IMR-90 (cell line): ENCODE results near the gene ZFP90. TPM values are rescaled to one million over a fixed set of nuclear protein-coding genes. Genes with fewer than 3 reads are reported as not detected.
"Not testable (repeated sequence)": the region's sequence is repeated elsewhere in the genome, so short reads cannot be mapped to it uniquely, and the experiment has no call there.

Source experiments
- ATAC-seq: fragments of 200-7000 bp; cut with Tn5 transposase; 2 replicates; pipeline ENCODE4 v1.9.1; 2020; ENCODE audit warnings: low read depth, mild to moderate bottlenecking, moderate library complexity
- BruUV-seq: library from RNA; stranded (reverse); fragments of 400-500 nt; replicated peaks from 2 replicates; lab custom pipeline; 2021; lab: Mats Ljungman, UMichigan
- CTCF ChIA-PET: fragments of 300-600 bp; formaldehyde crosslinking; extraction: SDS; loops from one replicate; lab custom pipeline; 2021; ENCODE audit warnings: antibody characterized with exemption; lab: Yijun Ruan, JAX
- POLR2A ChIA-PET: fragments of 300-600 bp; sonication (Branson Sonifier 250); formaldehyde crosslinking; loops from one replicate; lab custom pipeline; 2022; ENCODE audit warnings: antibody characterized with exemption; ENCODE audit not compliant: unreplicated experiment; lab: Charles Lee
- DNase-seq: peaks from one replicate; pipeline ENCODE4 v3.0.0; 2013
- H2AFZ ChIP-seq: replicated peaks from 2 replicates; pipeline ENCODE3; 2013; ENCODE audit warnings: low read length, mild to moderate bottlenecking; ENCODE audit not compliant: poor library complexity
- H2AK5ac ChIP-seq: 2 replicates; pipeline ENCODE4 v1.6.1; 2013; ENCODE audit warnings: low read depth, low read length, inconsistent platforms
- H2AK9ac ChIP-seq: replicated peaks from 2 replicates; pipeline ENCODE3; 2013; ENCODE audit warnings: mild to moderate bottlenecking, low read depth, low read length, moderate library complexity; ENCODE audit not compliant: poor library complexity
- H2BK120ac ChIP-seq: 2 replicates; pipeline ENCODE4 v1.6.1; 2013; ENCODE audit warnings: low read depth, low read length, inconsistent platforms
- H2BK15ac ChIP-seq: 3 replicates; pipeline ENCODE4 v1.6.1; 2013; ENCODE audit warnings: low read depth, low read length, inconsistent platforms
- H2BK20ac ChIP-seq: 2 replicates; pipeline ENCODE4 v1.6.1; 2013; ENCODE audit warnings: low read depth, mild to moderate bottlenecking, inconsistent platforms, low read length, moderate library complexity
- H2BK5ac ChIP-seq: 2 replicates; pipeline ENCODE4 v1.6.1; 2013; ENCODE audit warnings: mild to moderate bottlenecking, low read depth, low read length, inconsistent platforms; ENCODE audit not compliant: poor library complexity, severe bottlenecking
- H3K14ac ChIP-seq: replicated peaks from 2 replicates; pipeline ENCODE4 v1.6.1; 2013; ENCODE audit warnings: low read depth, low read length, inconsistent platforms
- H3K18ac ChIP-seq: 2 replicates; pipeline ENCODE4 v1.6.1; 2013; ENCODE audit warnings: low read depth, low read length, control low read depth
- H3K23ac ChIP-seq: 2 replicates; pipeline ENCODE4 v1.6.1; 2013; ENCODE audit warnings: low read depth, low read length, inconsistent platforms
- H3K27ac ChIP-seq: 2 replicates; pipeline ENCODE4 v1.5.1; 2013; ENCODE audit warnings: mild to moderate bottlenecking, control low read depth, low read length; ENCODE audit not compliant: insufficient read depth
- H3K27me3 ChIP-seq: 2 replicates; pipeline ENCODE4 v1.6.1; 2013; ENCODE audit warnings: low read length; ENCODE audit not compliant: control insufficient read depth, insufficient read depth
- H3K36me3 ChIP-seq: 2 replicates; pipeline ENCODE4 v1.6.1; 2013; ENCODE audit warnings: low read length, mixed read lengths; ENCODE audit not compliant: control insufficient read depth, insufficient read depth
- H3K4ac ChIP-seq: 2 replicates; pipeline ENCODE4 v1.6.1; 2013; ENCODE audit warnings: low read depth, low read length, inconsistent platforms
- H3K4me1 ChIP-seq: 2 replicates; pipeline ENCODE4 v1.6.1; 2013; ENCODE audit warnings: low read length, mixed read lengths; ENCODE audit not compliant: control insufficient read depth, insufficient read depth
- H3K4me2 ChIP-seq: 2 replicates; pipeline ENCODE4 v1.6.1; 2013; ENCODE audit warnings: low read depth, mild to moderate bottlenecking, control low read depth, low read length, moderate library complexity
- H3K4me3 ChIP-seq: 2 replicates; pipeline ENCODE4 v1.5.1; 2013; ENCODE audit warnings: low read depth, mild to moderate bottlenecking, control low read depth, low read length, moderate library complexity; ENCODE audit not compliant: insufficient read depth
- H3K56ac ChIP-seq: 2 replicates; pipeline ENCODE4 v1.6.1; 2013; ENCODE audit warnings: low read length, inconsistent platforms; ENCODE audit not compliant: insufficient read depth; ENCODE audit errors: extremely low read depth
- H3K79me1 ChIP-seq, 2 experiments: 2 replicates each; pipeline ENCODE4 v1.6.1; 2013; ENCODE audit warnings: low read length in 2 of 2, inconsistent platforms in 1 of 2, low read depth in 1 of 2
- H3K9ac ChIP-seq: 2 replicates; pipeline ENCODE4 v1.6.1; 2013; ENCODE audit warnings: low read depth, low read length, control low read depth
- H3K9me1 ChIP-seq: 2 replicates; pipeline ENCODE4 v1.6.1; 2013; ENCODE audit warnings: low read length, inconsistent platforms; ENCODE audit not compliant: insufficient read depth
- H3K9me3 ChIP-seq: 2 replicates; pipeline ENCODE4 v1.6.1; 2013; ENCODE audit warnings: low read length; ENCODE audit not compliant: control insufficient read depth, insufficient read depth
- H4K20me1 ChIP-seq: 2 replicates; pipeline ENCODE4 v1.6.1; 2013; ENCODE audit warnings: low read length, inconsistent platforms; ENCODE audit not compliant: insufficient read depth
- H4K5ac ChIP-seq: 2 replicates; pipeline ENCODE4 v1.6.1; 2013; ENCODE audit warnings: mild to moderate bottlenecking, low read depth, low read length, control low read depth
- H4K8ac ChIP-seq, 2 experiments: 2 replicates each; pipeline ENCODE4 v1.6.1; 2013; ENCODE audit warnings: low read depth in 2 of 2, low read length in 2 of 2, control low read depth in 1 of 2, inconsistent platforms in 1 of 2
- H4K91ac ChIP-seq: 2 replicates; pipeline ENCODE4 v1.6.1; 2013; ENCODE audit warnings: low read depth, low read length, inconsistent platforms; ENCODE audit not compliant: insufficient read depth
- WGBS, 2 experiments: methylation state at CpG; one replicate each; pipeline versions ENCODE4 v1.1.5 to v1.1.7; 2013; ENCODE audit warnings: missing lambda C conversion rate in 2 of 2; ENCODE audit not compliant: insufficient read length in 1 of 2; ENCODE audit errors: extremely low coverage in 2 of 2; 5-methylcytosine and 5-hydroxymethylcytosine counted together
- dilution Hi-C: fragments of 300-500 bp; cut with HindIII; formaldehyde crosslinking; loops from one replicate; pipeline ENCODE4 v1.14.3; 2018; ENCODE audit warnings: low sequenced_read_pairs; ENCODE audit not compliant: unreplicated experiment
- in situ Hi-C: fragments of 300-500 bp; cut with MboI; formaldehyde crosslinking; loops from 3 replicates; pipeline ENCODE4 v1.14.3; 2019; ENCODE audit warnings: low sequenced_read_pairs, inconsistent platforms, mixed read lengths
- intact Hi-C: fragments of 100-400 bp; cut with micrococcal nuclease; formaldehyde crosslinking; loops from 2 replicates; pipeline ENCODE4 v1.10.0; 2022
- polyA plus RNA-seq, 3 experiments: library from polyadenylated mRNA; depleted of rRNA; stranded (reverse); fragments of >200 nt; gene quantifications; 2 replicates each; pipeline ENCODE4 v1.2.3, GENCODE V29; 2012; ENCODE audit warnings: low replicate concordance in 1 of 3
- total RNA-seq: library from RNA; depleted of rRNA; stranded (reverse); fragments of >200 nt; gene quantifications from 2 replicates; pipeline ENCODE4 v1.2.3, GENCODE V29; 2012

Gene ZFP90
- total and polyA plus RNA-seq, 2 of the 4 experiments (the other 2 are of a cell fraction): 7.3 to 22.6 TPM

DNA sequence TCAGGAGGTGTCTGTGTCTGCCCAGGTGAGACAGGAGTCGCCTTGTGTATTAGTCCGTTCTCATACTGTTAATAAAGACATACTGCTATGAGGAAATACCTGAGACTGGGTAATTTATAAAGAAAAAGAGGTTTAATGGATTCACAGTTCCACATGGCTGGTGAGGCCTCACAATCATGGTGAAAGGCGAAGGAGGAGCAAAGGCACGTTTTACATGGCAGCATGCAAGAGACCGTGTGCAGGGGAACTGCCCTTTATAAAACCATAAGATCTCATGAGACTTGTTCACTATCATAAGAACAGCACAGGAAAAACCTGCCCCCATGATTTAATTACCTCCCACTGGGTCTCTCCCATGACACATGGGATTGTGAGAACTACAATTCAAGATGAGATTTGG is 44.8 kb upstream of the ZFP90 start:
- H3K27ac ChIP-seq, H4K5ac ChIP-seq, H2AK5ac ChIP-seq, BruUV-seq, H4K8ac ChIP-seq, H4K91ac ChIP-seq, H3K14ac ChIP-seq, H2AK9ac ChIP-seq, ATAC-seq, H3K4me1 ChIP-seq, DNase-seq, H3K36me3 ChIP-seq, intact Hi-C loops, POLR2A ChIA-PET, H2BK5ac ChIP-seq, H3K23ac ChIP-seq, H2BK20ac ChIP-seq, H3K9me3 ChIP-seq, H3K4ac ChIP-seq, H3K56ac ChIP-seq, H2BK120ac ChIP-seq, H4K20me1 ChIP-seq, H2AFZ ChIP-seq, in situ Hi-C loops, H3K18ac ChIP-seq, H2BK15ac ChIP-seq, H3K4me3 ChIP-seq, H3K9ac ChIP-seq, dilution Hi-C loops, H3K79me1 ChIP-seq, H3K9me1 ChIP-seq, H3K4me2 ChIP-seq: not testable (repeated sequence)
- no CpG with 5 or more reads among the region's 5 CpGs for WGBS, 2 experiments
- H3K27me3 ChIP-seq: peaks cover 20% of the 10 kb centered on the region
- CTCF ChIA-PET: interaction anchor here (1.0 kb wide), 1 partner anchor 16 kb away, joined by 3 read pairs; no protein-coding TSS in a partner anchor
